Smooth muscle cell of the brain vasculature (primary cell): ENCODE results near the gene SCIN.

Source experiments
- DNase-seq: peaks from one replicate; pipeline ENCODE4 v3.0.0-alpha.2; 2012; ENCODE audit warnings: low read depth, low spot score

The SCIN gene

GRCh38 chr7:12567015-12567414 is 3.5 kb upstream of the SCIN start:
- no peak for DNase-seq

- no peak for DNase-seq
Observed at GRCh38 chr7:12569673-12570072, 847 bp upstream of the SCIN start.

GRCh38 chr7:12570168-12570533 is 369 bp upstream of the SCIN start:
- no peak for DNase-seq

- no peak for DNase-seq
Observed at GRCh38 chr7:12571691-12572090, 1.2 kb downstream of the SCIN start.

- no peak for DNase-seq
Observed at GRCh38 chr7:12572941-12573575, 2.5 kb downstream of the SCIN start.

GRCh38 chr7:12573885-12574284 is 3.4 kb downstream of the SCIN start:
- no peak for DNase-seq

GRCh38 chr7:12578930-12579640 is 8.6 kb downstream of the SCIN start:
- DNase-seq = no peak

GRCh38 chr7:12581897-12582296 is 11.4 kb downstream of the SCIN start:
- no peak for DNase-seq

- no peak for DNase-seq
Observed at GRCh38 chr7:12582362-12582761, 11.8 kb downstream of the SCIN start.

GRCh38 chr7:12583176-12583575 is 12.7 kb downstream of the SCIN start:
- no peak for DNase-seq

- no peak for DNase-seq
Observed at GRCh38 chr7:12583922-12584321, 13.4 kb downstream of the SCIN start.

GRCh38 chr7:12584930-12585329 is 14.4 kb downstream of the SCIN start:
- DNase-seq = no peak

GRCh38 chr7:12586271-12586670 is 15.8 kb downstream of the SCIN start:
- DNase-seq = no peak

GRCh38 chr7:12588259-12588904 is 17.9 kb downstream of the SCIN start:
- no peak for DNase-seq

GRCh38 chr7:12590559-12590958 is 20.0 kb downstream of the SCIN start:
- no peak for DNase-seq

GRCh38 chr7:12594122-12594897 is 23.8 kb downstream of the SCIN start:
- no peak for DNase-seq

GRCh38 chr7:12595148-12595547 is 24.6 kb downstream of the SCIN start:
- no peak for DNase-seq

- DNase-seq = no peak
Observed at GRCh38 chr7:12596225-12596790, 25.8 kb downstream of the SCIN start.

GRCh38 chr7:12601302-12601869 is 30.9 kb downstream of the SCIN start:
- no peak for DNase-seq

GRCh38 chr7:12607134-12607533 is 36.6 kb downstream of the SCIN start:
- no peak for DNase-seq

GRCh38 chr7:12609561-12609960 is 39.0 kb downstream of the SCIN start:
- DNase-seq = no peak

GRCh38 chr7:12610899-12611298 is 40.4 kb downstream of the SCIN start:
- DNase-seq = no peak
